KBM-7 (cell line): ENCODE results near the gene CAPN6.

ENCODE experiments used
- DNase-seq: peaks from one replicate; pipeline ENCODE4 v3.0.0-alpha.2; 2015
- in situ Hi-C: fragments of 300-500 bp; cut with MboI; formaldehyde crosslinking; loops from 2 replicates; pipeline ENCODE4 v1.14.3; 2020; ENCODE audit warnings: low sequenced_read_pairs, low pct_unique_long_range_greater_than_20kb, mixed read lengths

The CAPN6 gene

GRCh38 chrX:111270339-111270738, at the start of gene CAPN6:
Gene CAPN6 (minus strand): TSS chrX:111270483. CDS start chrX:111263936, 6,547 bp downstream.
- DNase-seq = no peak
- in situ Hi-C loops = no loop called here

DNA sequence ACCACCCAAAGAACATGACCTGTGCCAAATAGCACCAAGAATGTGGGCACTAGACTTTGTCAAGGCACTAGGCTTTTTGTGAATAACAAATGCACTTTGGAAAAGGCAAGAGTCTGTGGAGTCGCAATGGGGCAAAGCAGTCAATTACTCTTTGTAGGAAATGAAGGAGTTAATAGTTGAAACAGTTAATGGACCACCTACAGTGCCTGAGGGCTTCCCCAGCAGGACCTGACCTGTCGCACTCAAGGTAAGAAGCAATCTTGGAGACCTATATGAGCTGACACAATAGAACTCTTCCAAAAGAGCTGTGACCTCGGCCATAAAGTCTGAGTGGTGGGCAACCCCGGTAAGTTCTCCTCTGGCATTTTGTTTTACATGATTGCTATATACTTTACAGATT, 49.2 kb upstream of the CAPN6 start:
- in situ Hi-C loops = no loop called here
- no peak for DNase-seq

- in situ Hi-C loops = no loop called here
- DNase-seq = no peak
Observed at GRCh38 chrX:111318901-111319300, 48.6 kb upstream of the CAPN6 start.

GRCh38 chrX:111309083-111309482, 38.8 kb upstream of the CAPN6 start:
- in situ Hi-C loops = no loop called here
- no peak for DNase-seq

GRCh38 chrX:111308039-111308438, 37.8 kb upstream of the CAPN6 start:
- in situ Hi-C loops = no loop called here
- no peak for DNase-seq

GRCh38 chrX:111302284-111302683, 32.0 kb upstream of the CAPN6 start:
- no peak for DNase-seq
- in situ Hi-C loops = no loop called here

DNA sequence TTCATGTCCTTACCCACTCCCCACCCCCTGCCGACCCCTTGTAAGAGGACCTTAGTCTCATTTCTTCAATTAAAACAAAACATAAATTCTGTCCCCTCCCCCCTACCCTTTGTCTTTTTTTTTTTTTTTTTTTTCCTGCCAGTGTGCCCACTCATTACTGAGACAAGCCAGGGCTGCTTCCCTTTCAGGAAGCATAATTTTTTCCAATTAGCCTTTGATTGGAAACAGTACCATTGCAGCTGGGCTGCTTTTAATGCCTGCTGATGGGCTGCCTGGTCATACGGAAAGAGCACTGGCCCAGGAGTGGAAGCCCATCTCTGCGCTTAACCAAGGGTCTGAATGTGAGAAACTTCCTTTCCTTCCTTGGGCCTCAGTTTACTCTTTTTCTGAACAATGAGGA, 18.6 kb upstream of the CAPN6 start:
- in situ Hi-C loops = no loop called here
- no peak for DNase-seq

GRCh38 chrX:111284631-111285293, 14.5 kb upstream of the CAPN6 start:
- in situ Hi-C loops = no loop called here
- DNase-seq = no peak

- no peak for DNase-seq
- in situ Hi-C loops = no loop called here
Observed at GRCh38 chrX:111283446-111283845, 13.2 kb upstream of the CAPN6 start.

DNA sequence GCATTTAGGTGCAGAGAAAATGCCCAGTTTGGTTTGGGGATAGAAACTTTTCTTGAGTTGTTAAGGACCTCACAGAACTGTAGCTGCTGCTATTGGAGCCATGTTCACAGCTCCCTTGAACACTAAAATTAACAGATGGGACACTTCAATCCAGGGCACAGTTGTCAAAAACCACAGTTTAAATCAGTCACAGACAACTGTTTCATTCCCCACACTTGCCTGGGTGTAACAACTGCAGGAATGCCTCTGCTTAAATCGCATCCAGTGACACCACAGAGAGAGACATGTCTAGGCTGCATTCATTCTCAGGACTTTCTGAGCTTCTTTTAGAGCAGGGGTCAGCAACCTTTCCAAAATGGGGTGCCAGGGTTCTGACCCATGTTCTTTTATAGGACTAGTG, 12.7 kb upstream of the CAPN6 start:
- in situ Hi-C loops = no loop called here
- no peak for DNase-seq

- DNase-seq = no peak
- in situ Hi-C loops = no loop called here
Observed at GRCh38 chrX:111282139-111282538, 11.9 kb upstream of the CAPN6 start.

DNA sequence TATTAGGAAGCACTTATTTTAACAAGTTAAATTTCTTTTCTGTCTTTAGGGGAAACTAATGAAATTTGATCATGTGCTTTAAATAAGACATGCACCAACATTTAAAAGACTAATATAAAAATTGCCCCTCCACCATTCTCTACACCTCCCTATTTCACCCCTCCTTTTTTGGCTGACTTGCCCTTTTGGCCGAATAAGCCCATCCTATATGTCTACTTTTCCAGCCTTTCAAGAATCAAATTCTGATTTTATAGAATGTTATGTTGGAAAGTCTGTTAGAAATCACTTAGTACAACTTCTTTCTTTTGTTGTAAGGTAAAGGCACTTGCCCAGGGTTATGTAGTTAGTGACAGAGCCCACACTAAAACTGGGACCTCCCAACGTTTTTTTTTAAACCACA, 1.8 kb downstream of the CAPN6 start:
- in situ Hi-C loops = no loop called here
- DNase-seq = no peak

- in situ Hi-C loops = no loop called here
- DNase-seq = no peak
Observed at GRCh38 chrX:111265486-111265885, 4.8 kb downstream of the CAPN6 start.

DNA sequence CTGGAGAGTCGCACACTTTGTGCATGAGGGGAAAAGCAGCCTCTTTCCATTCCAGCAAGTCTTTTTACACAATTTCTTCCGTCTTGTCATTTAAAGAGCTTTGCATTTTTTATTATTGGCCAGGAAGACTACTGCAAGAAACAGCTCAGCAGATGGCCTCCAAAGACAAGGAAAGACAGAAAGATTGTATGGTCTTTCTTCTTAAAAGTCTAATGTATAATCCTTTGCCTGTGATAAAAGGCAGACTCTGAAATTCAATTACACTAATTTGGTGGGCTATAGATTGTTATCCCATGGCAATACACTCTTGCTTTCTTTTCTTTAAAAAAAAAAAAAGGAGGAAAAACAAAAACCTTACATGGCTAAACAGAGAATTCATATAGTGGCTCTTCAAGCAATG, 5.9 kb downstream of the CAPN6 start:
- in situ Hi-C loops = no loop called here
- DNase-seq = no peak

GRCh38 chrX:111262086-111262485, 8.2 kb downstream of the CAPN6 start:
- in situ Hi-C loops = no loop called here
- DNase-seq = no peak

- in situ Hi-C loops = no loop called here
- no peak for DNase-seq
Observed at GRCh38 chrX:111260451-111260850, 9.8 kb downstream of the CAPN6 start.

DNA sequence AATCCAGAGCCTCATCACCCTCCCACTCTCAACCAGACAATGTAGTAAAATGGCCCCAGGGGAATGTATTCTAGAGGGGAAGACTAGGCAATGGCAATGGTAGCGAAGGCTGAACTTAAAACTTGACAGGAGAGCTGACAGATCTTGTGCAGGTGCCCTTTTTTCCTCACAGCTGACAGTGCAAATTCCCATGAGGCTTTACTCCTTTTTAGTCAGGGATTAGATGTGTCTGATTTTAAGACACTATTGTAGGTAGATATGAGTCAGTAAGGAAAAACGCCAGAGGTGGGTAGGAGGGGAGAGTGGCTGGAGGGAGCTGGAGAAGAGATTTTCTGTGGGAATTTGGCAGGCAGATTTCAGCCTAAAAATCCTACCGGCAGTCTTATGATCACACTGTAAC, 10.7 kb downstream of the CAPN6 start:
- DNase-seq = no peak
- in situ Hi-C loops = no loop called here

DNA sequence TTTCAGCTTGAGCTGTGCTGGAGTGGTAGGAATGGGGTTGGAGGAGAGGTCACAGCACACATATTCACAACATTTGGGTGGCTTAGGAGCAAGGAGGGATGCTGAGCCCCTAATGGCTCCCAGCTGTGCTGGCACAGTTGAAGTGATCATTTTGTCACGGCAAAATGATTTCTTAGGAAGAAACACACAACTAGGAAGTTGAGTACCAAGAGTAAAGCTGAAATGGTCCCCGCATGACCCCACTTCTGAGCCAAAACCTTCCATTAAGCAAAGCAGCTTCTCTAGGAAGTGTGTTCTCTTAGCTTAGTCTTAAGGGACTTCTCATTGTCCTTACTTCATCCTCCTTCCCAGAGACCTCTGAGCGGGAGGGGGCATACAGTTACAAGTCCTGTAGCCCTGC, 12.6 kb downstream of the CAPN6 start:
- no peak for DNase-seq
- in situ Hi-C loops = no loop called here

DNA sequence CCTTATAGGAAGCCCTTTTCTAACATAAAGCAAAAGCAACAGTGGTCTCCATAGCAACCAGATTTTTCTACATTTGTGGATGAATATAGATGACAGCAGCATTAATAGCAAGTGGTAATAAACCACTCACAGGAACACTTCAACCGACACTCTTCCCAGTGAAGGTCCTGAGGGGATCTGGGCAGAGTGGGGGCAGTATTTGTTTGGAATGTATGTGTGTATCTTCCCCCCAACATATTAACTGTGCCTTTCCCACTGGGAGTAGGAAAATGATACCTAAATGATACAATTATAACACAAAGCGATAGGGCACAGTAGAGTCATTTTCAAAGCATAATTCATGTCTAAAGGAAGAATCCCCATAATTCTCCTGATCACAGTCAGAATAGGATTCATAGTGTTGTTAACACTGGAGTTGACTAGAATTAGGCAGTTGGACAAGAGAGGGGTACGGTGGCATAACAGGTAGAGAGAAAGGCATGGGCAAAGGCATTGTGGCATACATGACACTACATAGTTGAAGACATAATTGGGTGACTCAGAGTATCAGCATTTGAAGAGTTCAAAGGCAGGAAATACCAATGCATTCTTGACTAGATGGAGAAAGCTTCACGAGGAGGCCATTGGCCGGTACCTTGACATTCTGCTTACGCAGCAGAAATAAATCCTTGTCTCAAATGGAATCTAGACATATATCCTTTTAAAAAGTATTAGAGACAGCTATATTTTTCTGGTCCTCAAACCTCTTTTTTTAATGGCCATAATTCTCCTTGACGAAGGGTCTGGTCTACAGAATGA, 15.2 kb downstream of the CAPN6 start:
- in situ Hi-C loops = no loop called here

GRCh38 chrX:111244235-111244750, 26.0 kb downstream of the CAPN6 start:
- in situ Hi-C loops = no loop called here
- peak; percentile 41 for DNase-seq

More for the DNA sequence above, 15.2 kb downstream of the CAPN6 start:
- DNase-seq = no peak
